ENCODE data around the gene TYMP.
"Not testable (repeated sequence)": the region's sequence is repeated elsewhere in the genome, so short reads cannot be mapped to it uniquely, and the experiment has no call there.

Gene TYMP

GRCh38 chr22:50524676-50525103 is 5.1 kb downstream of the TYMP start:
- H3K4me3 ChIP-seq (ENCODE audit: low read depth, low read length) = peak overlapping the region; percentile 76
- peaks cover 22% of the 10 kb centered on the region for H3K36me3 ChIP-seq (ENCODE audit: control insufficient read depth, insufficient read depth, low read length)

GRCh38 chr22:50523806-50524675 is 5.8 kb downstream of the TYMP start:
- Histone ChIP-seq H3K4me1 (ENCODE audit: control insufficient read depth, insufficient read depth, low read length) (no peaks in the 10 kb centered on the region), H3K9me3 (ENCODE audit: control insufficient read depth, insufficient read depth, low read length) (no peaks in the 10 kb centered on the region), H3K27me3 (ENCODE audit: control insufficient read depth, insufficient read depth, low read length) (peaks cover 22% of the 10 kb centered on the region), H3K9ac (ENCODE audit: low read depth, low read length) (peak overlapping the region; percentile 87), H3K4me3 (ENCODE audit: low read depth, low read length) (peak overlapping the region; percentile 76), H3K36me3 (ENCODE audit: control insufficient read depth, insufficient read depth, low read length) (peaks cover 28% of the 10 kb centered on the region)

More at GRCh38 chr22:50524676-50525103, 5.1 kb downstream of the TYMP start:
- Histone ChIP-seq H3K9me3 (ENCODE audit: control insufficient read depth, insufficient read depth, low read length) (no peaks in the 10 kb centered on the region), H3K4me1 (ENCODE audit: control insufficient read depth, insufficient read depth, low read length) (no peaks in the 10 kb centered on the region), H3K9ac (ENCODE audit: low read depth, low read length) (peak overlapping the region; percentile 87), H3K27me3 (ENCODE audit: control insufficient read depth, insufficient read depth, low read length) (peaks cover 28% of the 10 kb centered on the region)

GRCh38 chr22:50523458-50523805 is 6.4 kb downstream of the TYMP start:
- H3K4me1 ChIP-seq (ENCODE audit: control insufficient read depth, insufficient read depth, low read length) = no peaks in the 10 kb centered on the region
- H3K4me3 ChIP-seq (ENCODE audit: low read depth, low read length) = no peak overlapping the region
- H3K9ac ChIP-seq (ENCODE audit: low read depth, low read length) = no peak overlapping the region
- H3K36me3 ChIP-seq (ENCODE audit: control insufficient read depth, insufficient read depth, low read length) = peaks cover 29% of the 10 kb centered on the region
- H3K27me3 ChIP-seq (ENCODE audit: control insufficient read depth, insufficient read depth, low read length) = peaks cover 15% of the 10 kb centered on the region
- H3K9me3 ChIP-seq (ENCODE audit: control insufficient read depth, insufficient read depth, low read length) = no peaks in the 10 kb centered on the region

GRCh38 chr22:50522806-50523438 is 6.9 kb downstream of the TYMP start:
- H3K4me3 ChIP-seq (ENCODE audit: low read depth, low read length) = no peak overlapping the region
- H3K36me3 ChIP-seq (ENCODE audit: control insufficient read depth, insufficient read depth, low read length) = peaks cover 31% of the 10 kb centered on the region
- H3K9me3 ChIP-seq (ENCODE audit: control insufficient read depth, insufficient read depth, low read length) = no peaks in the 10 kb centered on the region
- H3K27me3 ChIP-seq (ENCODE audit: control insufficient read depth, insufficient read depth, low read length) = peaks cover 10% of the 10 kb centered on the region
- H3K4me1 ChIP-seq (ENCODE audit: control insufficient read depth, insufficient read depth, low read length) = no peaks in the 10 kb centered on the region
- no peak overlapping the region for H3K9ac ChIP-seq (ENCODE audit: low read depth, low read length)

GRCh38 chr22:50522208-50522805 is 7.5 kb downstream of the TYMP start:
- H3K4me3 ChIP-seq (ENCODE audit: low read depth, low read length) = no peak overlapping the region
- H3K9me3 ChIP-seq (ENCODE audit: control insufficient read depth, insufficient read depth, low read length) = no peaks in the 10 kb centered on the region
- H3K27me3 ChIP-seq (ENCODE audit: control insufficient read depth, insufficient read depth, low read length) = peaks cover 4% of the 10 kb centered on the region
- no peaks in the 10 kb centered on the region for H3K4me1 ChIP-seq (ENCODE audit: control insufficient read depth, insufficient read depth, low read length)
- no peak overlapping the region for H3K9ac ChIP-seq (ENCODE audit: low read depth, low read length)
- H3K36me3 ChIP-seq (ENCODE audit: control insufficient read depth, insufficient read depth, low read length) = peaks cover 38% of the 10 kb centered on the region

- Histone ChIP-seq H3K9ac (ENCODE audit: low read depth, low read length) (no peak overlapping the region), H3K27me3 (ENCODE audit: control insufficient read depth, insufficient read depth, low read length) (no peaks in the 10 kb centered on the region), H3K9me3 (ENCODE audit: control insufficient read depth, insufficient read depth, low read length) (no peaks in the 10 kb centered on the region), H3K4me1 (ENCODE audit: control insufficient read depth, insufficient read depth, low read length) (no peaks in the 10 kb centered on the region), H3K4me3 (ENCODE audit: low read depth, low read length) (no peak overlapping the region), H3K36me3 (ENCODE audit: control insufficient read depth, insufficient read depth, low read length) (peaks cover 43% of the 10 kb centered on the region)
Observed at GRCh38 chr22:50521710-50522109, 8.1 kb downstream of the TYMP start.

GRCh38 chr22:50520826-50521453 is 8.9 kb downstream of the TYMP start:
- no peaks in the 10 kb centered on the region for H3K27me3 ChIP-seq (ENCODE audit: control insufficient read depth, insufficient read depth, low read length)

GRCh38 chr22:50520184-50520583 is 9.6 kb downstream of the TYMP start:
- not testable (repeated sequence) for H3K9me3 ChIP-seq (ENCODE audit: control insufficient read depth, insufficient read depth, low read length); H3K4me1 ChIP-seq (ENCODE audit: control insufficient read depth, insufficient read depth, low read length); H3K27me3 ChIP-seq (ENCODE audit: control insufficient read depth, insufficient read depth, low read length); H3K9ac ChIP-seq (ENCODE audit: low read depth, low read length); H3K4me3 ChIP-seq (ENCODE audit: low read depth, low read length)
- H3K36me3 ChIP-seq (ENCODE audit: control insufficient read depth, insufficient read depth, low read length) = peaks cover 47% of the 10 kb centered on the region

More at GRCh38 chr22:50520826-50521453, 8.9 kb downstream of the TYMP start:
- Histone ChIP-seq H3K36me3 (ENCODE audit: control insufficient read depth, insufficient read depth, low read length) (peaks cover 47% of the 10 kb centered on the region), H3K4me3 (ENCODE audit: low read depth, low read length) (no peak overlapping the region), H3K4me1 (ENCODE audit: control insufficient read depth, insufficient read depth, low read length) (no peaks in the 10 kb centered on the region), H3K9me3 (ENCODE audit: control insufficient read depth, insufficient read depth, low read length) (no peaks in the 10 kb centered on the region), H3K9ac (ENCODE audit: low read depth, low read length) (no peak overlapping the region)

GRCh38 chr22:50519151-50519550 is 10.7 kb downstream of the TYMP start:
- Histone ChIP-seq H3K4me3 (ENCODE audit: low read depth, low read length) (no peak overlapping the region), H3K27me3 (ENCODE audit: control insufficient read depth, insufficient read depth, low read length) (no peaks in the 10 kb centered on the region), H3K9me3 (ENCODE audit: control insufficient read depth, insufficient read depth, low read length) (no peaks in the 10 kb centered on the region), H3K9ac (ENCODE audit: low read depth, low read length) (no peak overlapping the region), H3K36me3 (ENCODE audit: control insufficient read depth, insufficient read depth, low read length) (peaks cover 49% of the 10 kb centered on the region), H3K4me1 (ENCODE audit: control insufficient read depth, insufficient read depth, low read length) (no peaks in the 10 kb centered on the region)

- H3K9ac ChIP-seq (ENCODE audit: low read depth, low read length) = no peak overlapping the region
- H3K4me3 ChIP-seq (ENCODE audit: low read depth, low read length) = no peak overlapping the region
- H3K9me3 ChIP-seq (ENCODE audit: control insufficient read depth, insufficient read depth, low read length) = no peaks in the 10 kb centered on the region
- H3K36me3 ChIP-seq (ENCODE audit: control insufficient read depth, insufficient read depth, low read length) = peaks cover 46% of the 10 kb centered on the region
- H3K27me3 ChIP-seq (ENCODE audit: control insufficient read depth, insufficient read depth, low read length) = no peaks in the 10 kb centered on the region
- H3K4me1 ChIP-seq (ENCODE audit: control insufficient read depth, insufficient read depth, low read length) = no peaks in the 10 kb centered on the region
Observed at GRCh38 chr22:50518606-50519005, 11.2 kb downstream of the TYMP start.

- Histone ChIP-seq H3K4me3 (ENCODE audit: low read depth, low read length) (no peak overlapping the region), H3K9me3 (ENCODE audit: control insufficient read depth, insufficient read depth, low read length) (no peaks in the 10 kb centered on the region), H3K9ac (ENCODE audit: low read depth, low read length) (no peak overlapping the region), H3K4me1 (ENCODE audit: control insufficient read depth, insufficient read depth, low read length) (no peaks in the 10 kb centered on the region), H3K36me3 (ENCODE audit: control insufficient read depth, insufficient read depth, low read length) (peaks cover 42% of the 10 kb centered on the region), H3K27me3 (ENCODE audit: control insufficient read depth, insufficient read depth, low read length) (no peaks in the 10 kb centered on the region)
Observed at GRCh38 chr22:50517495-50518260, 12.1 kb downstream of the TYMP start.

Measured in iPS-15b (cell line).